Mesenchymal stem cell (in vitro differentiated cells and primary cell): Measurements from ENCODE around the gene SETD6.

Experiments
- DNase-seq: peaks from one replicate; pipeline ENCODE4 v3.0.0-alpha.2; 2013
- H2AFZ ChIP-seq: one replicate; pipeline ENCODE4 v1.6.1; 2013; ENCODE audit warnings: low read depth, mild to moderate bottlenecking, control low read depth, inconsistent platforms, low read length, moderate library complexity
- H2AK5ac ChIP-seq: 2 replicates; pipeline ENCODE4 v1.6.1; 2013; ENCODE audit warnings: low read length, moderate library complexity, mild to moderate bottlenecking, inconsistent platforms; ENCODE audit not compliant: severe bottlenecking
- H2BK120ac ChIP-seq: one replicate; pipeline ENCODE4 v1.6.1; 2013; ENCODE audit warnings: low read depth, mild to moderate bottlenecking, inconsistent platforms, low read length, moderate library complexity
- H2BK12ac ChIP-seq, 2 experiments: one replicate each; pipeline ENCODE4 v1.6.1; 2013; ENCODE audit warnings: inconsistent platforms in 2 of 2, low read length in 2 of 2, mild to moderate bottlenecking in 2 of 2, moderate library complexity in 2 of 2, control low read depth in 1 of 2
- H2BK15ac ChIP-seq: one replicate; pipeline ENCODE4 v1.6.1; 2013; ENCODE audit warnings: mild to moderate bottlenecking, low read depth, inconsistent platforms; ENCODE audit not compliant: poor library complexity, severe bottlenecking
- H2BK5ac ChIP-seq: 2 replicates; pipeline ENCODE4 v1.6.1; 2013; ENCODE audit warnings: low read depth, mild to moderate bottlenecking, low read length, control low read depth, inconsistent platforms; ENCODE audit not compliant: poor library complexity, severe bottlenecking
- H3K14ac ChIP-seq, 2 experiments: one replicate each; pipeline ENCODE4 v1.6.1; 2013; ENCODE audit warnings: inconsistent platforms in 2 of 2, low read length in 2 of 2, control low read depth in 1 of 2, mild to moderate bottlenecking in 1 of 2, moderate library complexity in 1 of 2
- H3K18ac ChIP-seq, 2 experiments: one replicate each; pipeline ENCODE4 v1.6.1; 2013; ENCODE audit warnings: inconsistent platforms in 2 of 2, low read length in 2 of 2, control low read depth in 1 of 2, low read depth in 1 of 2, mild to moderate bottlenecking in 1 of 2
- H3K23ac ChIP-seq, 2 experiments: one replicate each; pipeline ENCODE4 v1.6.1; 2013; ENCODE audit warnings: inconsistent platforms in 2 of 2, low read length in 2 of 2, mild to moderate bottlenecking in 2 of 2, moderate library complexity in 2 of 2, control low read depth in 1 of 2
- H3K27ac ChIP-seq: 2 replicates; pipeline ENCODE4 v1.5.1; 2013; ENCODE audit warnings: mild to moderate bottlenecking, moderate library complexity, low read length, control low read depth, inconsistent platforms; ENCODE audit not compliant: poor library complexity, severe bottlenecking
- H3K27me3 ChIP-seq, 2 experiments: 2 replicates each; pipeline versions ENCODE4 v1.6.1 to v1.7.0; 2013; ENCODE audit warnings: low read length in 2 of 2, mild to moderate bottlenecking in 2 of 2, moderate library complexity in 2 of 2, control low read depth in 1 of 2, inconsistent platforms in 1 of 2; ENCODE audit not compliant: control insufficient read depth in 1 of 2, insufficient read depth in 1 of 2
- H3K36me3 ChIP-seq, 2 experiments: 2 replicates each; pipeline versions ENCODE4 v1.6.1 to v1.7.0; 2013; ENCODE audit warnings: low read length in 2 of 2, control low read depth in 1 of 2, inconsistent platforms in 1 of 2, low read depth in 1 of 2, mild to moderate bottlenecking in 1 of 2; ENCODE audit not compliant: insufficient read depth in 2 of 2, control insufficient read depth in 1 of 2
- H3K4ac ChIP-seq, 2 experiments: one replicate each; pipeline ENCODE4 v1.6.1; 2013; ENCODE audit warnings: inconsistent platforms in 2 of 2, low read length in 2 of 2, mild to moderate bottlenecking in 2 of 2, moderate library complexity in 2 of 2, control low read depth in 1 of 2, low read depth in 1 of 2
- H3K4me1 ChIP-seq: 2 replicates; pipeline ENCODE4 v1.6.1; 2013; ENCODE audit warnings: low read depth, low read length, control low read depth; ENCODE audit not compliant: control insufficient read depth, insufficient read depth
- H3K4me2 ChIP-seq: 2 replicates; pipeline ENCODE4 v1.6.1; 2013; ENCODE audit warnings: low read length, mild to moderate bottlenecking, inconsistent platforms; ENCODE audit not compliant: poor library complexity, severe bottlenecking
- H3K4me3 ChIP-seq, 2 experiments: 2 replicates each; pipeline versions ENCODE4 v1.5.1 to v1.7.0; 2013; ENCODE audit warnings: low read length in 2 of 2, mild to moderate bottlenecking in 2 of 2, control low read depth in 1 of 2, low read depth in 1 of 2; ENCODE audit not compliant: insufficient read depth in 1 of 2
- H3K79me1 ChIP-seq: replicated peaks from 2 replicates; pipeline ENCODE4 v1.6.1; 2013; ENCODE audit warnings: mild to moderate bottlenecking, control low read depth, low read length, inconsistent platforms; ENCODE audit not compliant: poor library complexity, severe bottlenecking
- H3K9ac ChIP-seq: 2 replicates; pipeline ENCODE4 v1.7.0; 2013; ENCODE audit warnings: mild to moderate bottlenecking, low read length, moderate library complexity
- H3K9me3 ChIP-seq: 2 replicates; pipeline ENCODE4 v1.7.0; 2013; ENCODE audit warnings: mild to moderate bottlenecking, low read length; ENCODE audit not compliant: control insufficient read depth
- H4K8ac ChIP-seq: one replicate; pipeline ENCODE4 v1.6.1; 2013; ENCODE audit warnings: inconsistent platforms, mild to moderate bottlenecking, low read length, moderate library complexity
- H4K91ac ChIP-seq: one replicate; pipeline ENCODE4 v1.6.1; 2013; ENCODE audit warnings: mild to moderate bottlenecking, low read length, inconsistent platforms
- WGBS: methylation state at CpG from one replicate; pipeline ENCODE4 v1.1.7; 2013; ENCODE audit warnings: mixed read lengths; 5-methylcytosine and 5-hydroxymethylcytosine counted together

The SETD6 gene

GRCh38 chr16:58518083-58518979, 3.0 kb downstream of the SETD6 start:
- H3K4me3 ChIP-seq: no peak overlapping the region
- H2BK12ac ChIP-seq: no peak overlapping the region
- H3K4me1 ChIP-seq: peaks cover 14% of the 10 kb centered on the region
- H3K79me1 ChIP-seq: peaks cover 25% of the 10 kb centered on the region
- H3K4ac ChIP-seq: no peak overlapping the region
- no peak overlapping the region for H3K23ac ChIP-seq
- H3K36me3 ChIP-seq: peaks cover 39 to 69% of the 10 kb centered on the region in 2 experiments
- no peak overlapping the region for H2BK5ac ChIP-seq
- H3K27ac ChIP-seq: no peak overlapping the region
- no peak overlapping the region for H4K91ac ChIP-seq
- no peak for DNase-seq
- H2BK120ac ChIP-seq: no peak overlapping the region
- no peak overlapping the region for H3K14ac ChIP-seq
- H3K9me3 ChIP-seq: no peaks in the 10 kb centered on the region
- H3K4me2 ChIP-seq: no peak overlapping the region
- no peaks in the 10 kb centered on the region for H3K27me3 ChIP-seq
- no peak overlapping the region for H2AK5ac ChIP-seq
- no peak overlapping the region for H2AFZ ChIP-seq
- no peak overlapping the region for H3K9ac ChIP-seq
- 96% methylated on average over 8 of the region's 8 CpGs for WGBS
- H2BK15ac ChIP-seq: no peak overlapping the region
- no peak overlapping the region for H4K8ac ChIP-seq
- no peak overlapping the region for H3K18ac ChIP-seq

DNA sequence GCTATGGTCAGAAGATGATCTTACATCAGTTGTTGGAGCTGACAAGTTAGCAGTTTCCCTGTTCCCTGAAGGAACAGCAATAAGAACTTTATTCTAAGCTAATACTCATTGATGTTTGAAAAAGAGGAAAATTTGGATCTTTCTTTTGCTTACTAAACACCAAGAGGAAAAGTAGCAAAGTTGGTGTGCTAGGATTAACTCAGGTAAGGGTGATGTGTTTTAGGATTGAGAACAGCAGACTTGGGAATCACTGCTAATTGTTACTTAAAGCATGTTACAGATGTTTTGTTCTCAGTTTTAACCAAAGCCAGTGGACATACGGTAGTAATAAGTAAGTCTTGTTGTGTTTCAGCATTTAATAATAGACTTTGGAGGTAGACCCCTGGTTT, 3.7 kb downstream of the SETD6 start:
- H2BK12ac ChIP-seq: no peak overlapping the region
- H3K27me3 ChIP-seq: no peaks in the 10 kb centered on the region
- no peak for DNase-seq
- no peak overlapping the region for H3K18ac ChIP-seq
- peaks cover 14% of the 10 kb centered on the region for H3K4me1 ChIP-seq
- WGBS: 92% methylated on average over 1 of the region's 1 CpG
- no peak overlapping the region for H4K8ac ChIP-seq
- no peak overlapping the region for H3K4me2 ChIP-seq
- H3K23ac ChIP-seq: no peak overlapping the region
- no peak overlapping the region for H4K91ac ChIP-seq
- H3K36me3 ChIP-seq: peaks cover 42 to 75% of the 10 kb centered on the region in 2 experiments
- no peak overlapping the region for H2AK5ac ChIP-seq
- peaks cover 25% of the 10 kb centered on the region for H3K79me1 ChIP-seq
- no peak overlapping the region for H2BK15ac ChIP-seq
- no peak overlapping the region for H2BK120ac ChIP-seq
- H3K9me3 ChIP-seq: no peaks in the 10 kb centered on the region
- no peak overlapping the region for H2BK5ac ChIP-seq
- no peak overlapping the region for H3K27ac ChIP-seq
- no peak overlapping the region for H3K9ac ChIP-seq
- no peak overlapping the region for H2AFZ ChIP-seq
- no peak overlapping the region for H3K4ac ChIP-seq
- no peak overlapping the region for H3K14ac ChIP-seq
- H3K4me3 ChIP-seq: no peak overlapping the region

- H2AFZ ChIP-seq: no peak overlapping the region
- H3K14ac ChIP-seq: no peak overlapping the region
- no peak overlapping the region for H4K91ac ChIP-seq
- no peaks in the 10 kb centered on the region for H3K27me3 ChIP-seq
- no peak overlapping the region for H3K4me3 ChIP-seq
- H3K36me3 ChIP-seq: peaks cover 44 to 82% of the 10 kb centered on the region in 2 experiments
- H3K23ac ChIP-seq: no peak overlapping the region
- no peak overlapping the region for H2BK12ac ChIP-seq
- H3K18ac ChIP-seq: no peak overlapping the region
- H3K79me1 ChIP-seq: peaks cover 25% of the 10 kb centered on the region
- DNase-seq: no peak
- no peak overlapping the region for H4K8ac ChIP-seq
- no peak overlapping the region for H2BK120ac ChIP-seq
- no peak overlapping the region for H3K27ac ChIP-seq
- H2BK15ac ChIP-seq: no peak overlapping the region
- H3K4ac ChIP-seq: no peak overlapping the region
- H3K4me2 ChIP-seq: no peak overlapping the region
- H3K4me1 ChIP-seq: peaks cover 13% of the 10 kb centered on the region
- no peak overlapping the region for H2AK5ac ChIP-seq
- H2BK5ac ChIP-seq: no peak overlapping the region
- H3K9ac ChIP-seq: no peak overlapping the region
- H3K9me3 ChIP-seq: no peaks in the 10 kb centered on the region
Observed at GRCh38 chr16:58519707-58520106, 4.4 kb downstream of the SETD6 start.

DNA sequence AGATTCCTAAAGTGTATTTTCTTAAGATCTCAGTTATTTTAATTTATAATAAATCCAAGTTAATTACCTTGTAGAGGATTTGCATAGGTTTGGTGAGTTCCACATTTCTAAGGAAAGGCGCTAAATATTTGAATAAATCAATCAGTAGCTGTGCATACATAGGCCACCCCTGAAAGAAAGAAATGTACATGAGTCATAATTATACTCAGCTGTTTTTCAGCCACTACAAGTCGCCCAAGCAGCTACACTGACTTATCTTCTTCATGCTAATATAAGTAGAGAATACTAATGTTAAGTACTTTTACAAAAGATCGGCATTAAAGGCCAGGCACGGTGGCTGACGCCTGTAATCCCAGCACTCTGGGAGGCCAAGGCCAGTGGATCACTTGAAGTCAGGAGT, 14.9 kb downstream of the SETD6 start:
- no peak overlapping the region for H3K4me2 ChIP-seq
- no peak overlapping the region for H3K18ac ChIP-seq
- DNase-seq: no peak
- H2AFZ ChIP-seq: no peak overlapping the region
- H3K23ac ChIP-seq: no peak overlapping the region
- H3K4me1 ChIP-seq: no peaks in the 10 kb centered on the region
- no peak overlapping the region for H3K4me3 ChIP-seq
- H3K9ac ChIP-seq: no peak overlapping the region
- H3K4ac ChIP-seq: no peak overlapping the region
- no peak overlapping the region for H4K91ac ChIP-seq
- no peak overlapping the region for H3K14ac ChIP-seq
- 100% methylated on average over 4 of the region's 5 CpGs for WGBS
- no peak overlapping the region for H2BK120ac ChIP-seq
- peaks cover 31 to 94% of the 10 kb centered on the region in 2 experiments for H3K36me3 ChIP-seq
- no peaks in the 10 kb centered on the region for H3K27me3 ChIP-seq
- no peak overlapping the region for H2BK15ac ChIP-seq
- H3K79me1 ChIP-seq: peaks cover 25% of the 10 kb centered on the region
- no peak overlapping the region for H2BK5ac ChIP-seq
- no peak overlapping the region for H3K27ac ChIP-seq
- H2BK12ac ChIP-seq: no peak overlapping the region
- no peaks in the 10 kb centered on the region for H3K9me3 ChIP-seq
- H2AK5ac ChIP-seq: no peak overlapping the region
- H4K8ac ChIP-seq: no peak overlapping the region
